ENCODE measurements around the gene CRYBG1.

Gene CRYBG1

DNA sequence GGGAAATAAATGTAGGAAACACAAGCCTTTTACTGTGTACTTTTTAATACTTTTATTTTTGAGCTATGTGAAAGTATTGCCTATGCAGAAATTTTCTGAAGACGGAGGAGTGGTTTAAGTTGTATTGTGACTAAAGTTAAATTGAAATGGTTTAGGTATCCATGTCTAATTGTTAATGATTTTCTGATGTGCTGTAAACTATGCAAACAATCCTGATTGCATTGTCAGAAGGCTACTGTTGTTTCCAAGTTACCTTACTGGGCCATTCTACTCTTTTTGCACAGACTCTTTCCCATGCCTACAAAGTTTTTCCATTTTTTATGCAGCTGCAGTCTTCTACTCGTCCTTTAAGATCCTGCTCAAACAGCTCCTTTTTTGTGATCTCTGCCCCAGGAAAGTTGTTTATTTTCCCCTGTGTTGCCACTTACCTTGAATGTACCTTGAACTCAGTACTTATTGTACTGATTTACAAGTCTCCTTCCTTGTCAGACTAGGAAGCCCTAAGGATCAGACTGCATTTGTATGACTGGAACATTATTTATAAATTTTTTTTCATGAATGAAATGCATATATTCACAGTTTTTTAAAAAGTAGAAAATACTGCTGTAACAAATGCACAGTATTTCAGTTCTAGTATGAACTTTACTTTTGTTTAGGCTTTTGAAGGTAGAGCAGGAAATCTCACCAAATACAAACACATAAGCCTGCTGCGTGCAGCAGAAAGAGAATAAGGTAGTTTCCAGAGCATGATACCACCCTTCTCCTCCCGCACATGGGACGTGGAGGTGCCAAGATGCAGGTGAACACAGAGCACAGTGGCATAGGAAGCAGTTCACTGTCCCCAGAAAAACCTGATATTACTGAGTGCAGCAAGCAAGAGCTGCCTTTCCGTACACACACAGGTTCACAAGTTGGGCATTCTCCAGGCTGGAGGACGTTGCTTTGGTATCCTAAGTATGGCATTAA is 97.8 kb downstream of the CRYBG1 start:
- DNase-seq (ENCODE audit: low read depth in 2 of 3, low spot score in 1 of 3): no peak

DNA sequence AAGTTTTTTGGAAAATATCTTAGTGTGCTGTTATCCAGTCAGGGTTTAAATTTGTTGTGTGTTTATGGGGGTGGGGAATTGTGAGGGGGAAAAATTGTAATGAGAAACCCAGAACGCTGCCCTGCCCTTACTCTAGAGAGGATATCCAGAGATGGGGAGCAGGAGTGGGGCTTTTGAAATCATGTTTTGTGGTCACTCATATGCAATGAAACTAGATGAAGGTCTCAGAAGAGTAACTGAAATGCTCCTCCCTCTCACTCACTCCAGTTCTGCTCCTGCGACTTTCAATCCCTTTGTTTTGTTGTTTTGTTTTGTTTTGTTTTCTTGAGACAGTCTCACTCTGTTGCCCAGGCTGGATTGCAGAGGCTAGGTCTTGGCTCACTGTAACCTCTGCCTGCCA is 100.0 kb downstream of the CRYBG1 start:
- DNase-seq (ENCODE audit: low read depth in 2 of 3, low spot score in 1 of 3): no peak

DNA sequence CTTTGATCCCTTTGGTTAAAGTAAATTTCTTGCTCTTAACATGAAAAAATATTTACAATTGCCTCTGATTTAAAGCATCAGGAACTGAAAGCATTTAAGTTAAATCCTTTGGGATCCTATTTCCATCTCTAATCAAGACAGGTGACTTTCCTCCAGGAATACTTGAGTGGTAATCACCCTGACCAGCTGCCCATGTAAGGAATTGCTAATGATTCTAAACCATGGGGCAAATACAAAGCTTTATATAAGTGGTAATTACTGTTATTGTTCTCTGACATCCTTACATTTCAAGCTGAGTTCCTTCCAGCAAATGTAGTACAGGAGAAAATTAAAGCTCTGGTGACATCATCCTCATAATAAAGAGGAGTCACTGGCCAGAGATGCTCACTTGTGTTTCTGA is 100.6 kb downstream of the CRYBG1 start:
- DNase-seq (ENCODE audit: low read depth in 2 of 3, low spot score in 1 of 3): no peak

DNA sequence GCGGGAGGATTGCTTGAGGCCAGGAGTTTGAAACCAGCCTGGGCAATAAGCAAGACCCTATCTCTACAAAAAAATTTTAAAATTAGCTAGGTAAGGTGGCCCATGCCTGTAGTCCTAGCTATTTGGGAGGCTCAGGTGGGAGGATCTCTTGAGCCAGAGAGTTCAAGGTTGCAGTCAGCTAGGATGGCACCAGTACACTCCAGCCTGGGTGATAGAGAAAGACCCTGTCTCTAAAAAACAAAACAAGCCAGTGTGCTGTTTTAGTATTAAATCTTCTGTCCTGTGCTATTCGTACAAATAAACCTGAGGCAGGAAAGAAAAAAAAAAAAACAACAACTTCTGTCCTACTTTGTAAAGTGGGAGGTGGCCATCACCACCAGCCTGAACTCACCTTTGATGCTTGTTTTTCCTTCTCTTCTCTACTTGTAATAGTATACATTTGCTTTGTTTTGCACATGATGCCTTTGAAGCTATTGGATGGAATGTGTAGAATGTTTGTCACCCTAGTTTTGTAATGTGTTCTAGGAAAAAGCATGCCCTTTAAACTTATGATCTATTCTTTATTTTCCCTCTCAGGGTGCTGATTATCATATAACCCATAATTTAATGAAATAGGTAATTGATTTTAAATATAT is 102.5 kb downstream of the CRYBG1 start:
- no peak for DNase-seq (ENCODE audit: low read depth in 2 of 3, low spot score in 1 of 3)

DNA sequence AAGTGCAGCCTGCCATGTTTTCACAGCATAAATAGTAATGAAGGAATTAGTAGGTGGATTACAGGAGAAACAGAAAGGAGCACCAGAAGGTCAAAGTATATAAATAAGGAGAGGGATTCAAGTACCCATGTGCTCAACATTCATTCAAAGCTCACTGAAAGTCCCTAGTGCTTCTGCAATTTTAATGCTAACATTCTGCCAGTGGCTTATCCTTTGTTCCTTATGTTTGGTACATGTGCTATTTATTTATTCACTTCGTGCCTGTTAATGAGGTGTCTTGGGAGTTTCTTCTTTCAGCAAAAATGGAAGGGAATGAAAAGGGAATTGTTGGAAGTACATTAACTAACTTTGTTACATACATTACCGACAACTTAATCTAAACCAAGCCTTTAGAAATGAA is 105.7 kb downstream of the CRYBG1 start:
- DNase-seq (ENCODE audit: low read depth in 2 of 3, low spot score in 1 of 3): no peak

DNA sequence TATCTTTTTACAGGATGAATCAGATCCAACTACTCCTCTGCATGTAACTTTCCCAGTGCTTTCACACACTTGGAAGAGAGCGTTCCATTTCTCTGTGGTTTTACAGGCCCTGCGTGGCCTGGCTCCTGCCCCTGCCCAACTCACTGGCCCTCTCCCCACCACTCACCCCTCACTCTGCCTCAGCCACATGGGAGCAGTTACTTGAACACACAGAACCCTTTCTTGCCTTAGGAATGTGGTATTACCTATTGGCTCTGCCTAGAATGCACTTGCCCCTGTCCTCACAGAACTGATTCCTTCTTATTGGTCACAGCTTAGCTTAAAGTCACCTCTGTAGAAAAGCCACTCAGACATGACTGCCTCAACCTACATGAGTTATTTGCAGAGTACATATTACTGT is 108.4 kb downstream of the CRYBG1 start:
- no peak for DNase-seq (ENCODE audit: low read depth in 2 of 3, low spot score in 1 of 3)

DNA sequence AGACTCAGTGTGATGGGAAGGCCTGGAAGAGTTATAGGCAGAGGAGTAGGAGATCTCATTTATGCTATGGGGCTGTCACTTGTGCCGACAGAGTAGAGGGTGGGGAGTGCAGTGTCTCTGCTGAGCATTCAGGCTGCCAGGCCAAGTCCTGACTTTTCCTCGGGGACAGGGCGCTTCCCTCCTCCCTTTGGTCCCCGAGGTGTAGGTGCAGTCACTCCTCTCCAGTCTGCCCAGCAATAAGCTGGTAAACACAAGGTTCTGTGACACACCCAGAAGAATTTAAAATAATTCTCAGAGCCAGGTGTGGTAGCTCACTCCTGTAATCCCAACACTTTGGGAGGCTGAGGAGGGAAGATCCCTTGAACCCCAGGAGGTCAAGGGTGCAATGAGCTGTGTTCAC is 109.4 kb downstream of the CRYBG1 start:
- no peak for DNase-seq (ENCODE audit: low read depth in 2 of 3, low spot score in 1 of 3)

DNA sequence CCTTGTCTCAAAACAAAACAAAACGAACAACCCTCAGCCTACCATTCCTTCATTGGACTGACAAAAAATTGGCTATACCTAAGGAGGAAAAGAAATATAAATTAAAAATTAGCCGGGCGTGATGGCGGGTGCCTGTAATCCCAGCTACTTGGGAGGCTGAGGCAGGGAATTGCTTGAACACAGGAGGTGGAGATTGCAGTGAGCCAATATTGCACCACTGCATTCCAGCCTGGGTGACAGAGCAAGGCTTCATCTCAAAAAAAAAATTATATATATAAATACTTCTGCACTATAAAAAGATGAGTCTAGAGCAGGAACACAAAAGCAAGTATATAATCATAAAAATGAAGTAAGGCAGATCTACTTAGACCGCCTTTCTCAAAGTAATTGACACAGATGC is 109.8 kb downstream of the CRYBG1 start:
- no peak for DNase-seq (ENCODE audit: low read depth in 2 of 3, low spot score in 1 of 3)

DNA sequence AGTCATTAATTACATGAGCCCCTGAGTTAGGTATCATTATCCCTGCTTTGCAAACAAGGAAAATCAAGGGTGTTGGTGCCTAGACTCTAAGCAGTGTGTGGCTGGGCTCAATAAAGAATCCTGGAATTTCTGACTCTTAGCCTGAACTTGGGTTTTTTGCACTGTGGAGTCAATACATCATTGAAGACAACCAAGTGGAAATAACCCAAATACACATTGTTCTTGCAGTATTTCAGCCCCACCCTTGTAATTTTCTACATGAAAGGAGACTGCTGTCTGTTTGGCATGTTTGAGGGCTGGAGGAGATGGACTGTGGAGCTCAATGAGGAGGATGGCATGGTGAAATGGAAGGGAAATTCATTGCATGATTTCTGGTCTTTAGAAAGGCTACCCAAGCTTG is 110.3 kb downstream of the CRYBG1 start:
- DNase-seq (ENCODE audit: low read depth in 2 of 3, low spot score in 1 of 3): no peak

DNA sequence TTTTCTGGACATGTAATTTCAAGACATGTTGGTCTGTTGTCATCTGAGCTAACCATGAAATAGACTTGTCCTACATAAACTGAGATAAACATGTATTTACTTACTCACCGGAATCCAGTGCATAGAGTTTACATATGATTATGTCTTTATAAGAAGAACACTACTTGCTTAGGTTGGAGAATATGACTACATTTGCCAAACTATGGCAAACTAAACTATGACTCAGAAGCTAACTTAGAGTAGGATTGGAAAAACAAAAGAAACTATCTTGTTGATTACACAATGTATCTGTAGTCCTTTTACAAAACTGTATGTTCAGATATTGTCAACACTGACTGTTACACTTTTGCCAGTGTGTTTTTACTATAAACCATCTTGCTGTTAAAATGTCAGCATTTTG is 113.3 kb downstream of the CRYBG1 start:
- no peak for DNase-seq (ENCODE audit: low read depth in 2 of 3, low spot score in 1 of 3)

DNA sequence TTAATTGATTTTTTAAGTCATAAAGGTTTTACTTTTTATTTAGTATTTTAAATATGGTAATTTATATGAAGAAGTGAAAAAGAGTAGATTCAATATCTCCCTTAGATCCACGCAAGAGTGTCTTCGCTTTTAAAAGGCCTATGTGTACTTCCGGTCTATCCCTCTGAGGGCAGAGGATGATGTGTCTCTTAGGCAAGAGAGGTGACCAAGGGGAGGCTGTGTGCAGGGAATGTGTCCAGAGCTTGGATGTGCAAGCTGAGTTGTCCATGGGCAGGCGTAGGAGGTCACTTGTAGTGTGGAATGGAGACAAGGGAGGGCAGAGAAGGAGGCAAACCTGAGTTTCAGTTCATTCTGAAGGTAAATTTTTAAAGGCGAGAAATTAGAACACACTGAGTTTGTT is 113.9 kb downstream of the CRYBG1 start:
- no peak for DNase-seq (ENCODE audit: low read depth in 2 of 3, low spot score in 1 of 3)

DNA sequence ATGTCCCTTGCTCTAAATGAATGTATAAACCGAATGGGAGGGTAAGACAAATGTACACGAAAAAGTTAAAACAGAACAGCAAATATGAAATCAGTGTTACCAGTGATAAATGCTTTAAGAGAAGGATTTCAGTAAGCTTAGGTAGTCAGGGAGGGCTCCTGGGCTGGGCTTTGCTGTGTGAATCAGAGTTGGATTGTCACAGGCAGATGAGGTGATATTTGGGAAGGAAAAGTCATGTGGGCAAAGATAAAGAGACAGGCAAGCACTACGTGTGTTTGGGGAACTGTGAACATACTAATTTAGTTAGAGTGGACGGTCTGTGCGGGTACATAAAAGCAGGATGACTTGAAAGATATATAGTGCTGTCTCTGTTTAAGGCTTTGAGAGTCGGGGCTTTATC is 114.8 kb downstream of the CRYBG1 start:
- DNase-seq (ENCODE audit: low read depth in 2 of 3, low spot score in 1 of 3): no peak

DNA sequence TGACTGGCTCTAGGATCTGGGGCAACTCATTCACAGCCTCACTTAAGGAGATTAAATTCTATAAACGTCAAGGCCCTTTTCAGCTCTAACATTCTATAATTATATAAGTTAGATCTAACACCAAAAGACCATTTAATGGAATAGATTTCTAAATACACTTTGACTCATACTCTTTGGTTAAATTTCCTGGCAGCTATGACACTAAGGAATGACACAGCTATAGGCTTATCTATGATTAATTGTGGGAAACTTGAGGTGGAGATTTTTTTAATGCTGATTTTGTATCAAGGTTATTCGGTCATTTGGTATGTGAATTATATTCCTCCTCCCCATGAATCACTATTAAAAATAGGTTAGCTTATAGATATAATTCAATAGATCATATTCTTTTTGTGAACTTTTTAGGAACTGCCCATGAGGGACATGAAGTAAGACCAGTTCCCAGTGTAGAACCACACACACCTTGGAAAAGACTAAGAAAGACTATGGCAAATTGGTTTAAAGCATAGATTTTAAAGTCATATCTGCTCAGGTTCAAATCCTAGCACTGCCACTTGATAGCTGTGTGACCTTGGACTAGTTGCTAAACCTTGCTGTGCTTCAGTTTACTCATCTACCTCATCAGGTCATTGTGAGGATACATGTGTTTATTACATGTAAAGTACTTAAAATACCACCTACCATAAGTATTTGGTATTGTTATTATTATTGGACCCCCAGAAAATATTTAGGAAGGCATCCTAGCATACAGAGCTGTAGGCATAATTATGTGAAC is 116.0 kb downstream of the CRYBG1 start:
- no peak for DNase-seq (ENCODE audit: low read depth in 2 of 3, low spot score in 1 of 3)

DNA sequence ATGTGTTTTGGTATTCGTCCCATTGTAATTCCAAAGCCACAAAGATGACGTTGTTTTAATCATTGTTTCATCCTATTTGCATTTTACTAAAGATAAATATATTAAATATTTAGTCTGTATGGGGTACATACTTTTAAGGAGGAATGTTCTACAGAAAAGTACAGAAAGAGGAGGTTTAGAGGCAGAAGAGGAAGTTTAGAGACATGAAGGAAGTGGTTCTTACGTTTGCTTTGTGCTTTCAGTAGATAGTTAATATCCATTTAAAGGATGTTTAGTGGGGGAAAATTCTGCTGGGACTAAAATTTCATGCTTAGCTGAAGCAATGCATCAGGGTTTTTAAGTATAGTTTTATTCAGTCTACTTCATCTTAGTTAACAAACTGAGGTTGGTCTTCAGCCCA is 116.6 kb downstream of the CRYBG1 start:
- no peak for DNase-seq (ENCODE audit: low read depth in 2 of 3, low spot score in 1 of 3)

DNA sequence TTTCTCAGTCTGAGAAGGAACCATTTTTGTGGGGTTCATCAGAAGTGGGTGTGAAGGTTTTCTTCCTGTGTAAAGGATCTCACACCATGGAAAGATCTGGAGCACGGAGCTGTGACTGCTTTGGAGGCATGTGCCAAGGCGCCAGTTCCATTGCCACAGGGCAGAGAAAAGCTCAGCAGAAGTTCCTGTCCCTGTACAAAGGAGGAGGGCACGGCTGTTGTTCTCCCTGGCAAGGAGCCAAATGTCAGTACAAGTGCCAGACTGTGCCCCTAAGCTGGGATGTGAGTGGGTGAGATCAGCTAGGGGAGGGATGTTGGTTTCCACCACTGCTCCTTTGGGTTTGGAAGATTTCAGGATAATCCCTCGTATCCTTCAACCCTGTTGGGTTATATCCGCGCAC is 117.3 kb downstream of the CRYBG1 start:
- no peak for DNase-seq (ENCODE audit: low read depth in 2 of 3, low spot score in 1 of 3)

DNA sequence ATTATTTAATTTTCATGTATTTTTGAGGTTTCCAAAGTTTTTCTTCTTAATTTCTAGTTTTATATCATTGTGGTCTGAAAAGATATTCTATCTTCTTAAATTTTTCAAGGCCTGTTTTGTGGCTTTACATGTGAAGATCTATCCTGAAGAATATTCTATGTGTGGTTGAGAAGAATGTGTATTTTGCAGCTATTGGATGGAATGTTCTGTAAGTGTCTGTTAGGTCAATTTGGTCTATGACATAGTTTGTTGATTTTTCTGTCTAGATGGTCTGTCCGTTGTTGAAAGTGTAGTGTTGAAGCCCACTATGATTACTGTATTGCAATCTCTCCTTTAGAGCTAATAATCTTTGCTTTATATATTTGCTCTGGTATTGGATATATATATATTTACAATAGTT is 125.7 kb downstream of the CRYBG1 start:
- no peak for DNase-seq (ENCODE audit: low read depth in 2 of 3, low spot score in 1 of 3)

DNA sequence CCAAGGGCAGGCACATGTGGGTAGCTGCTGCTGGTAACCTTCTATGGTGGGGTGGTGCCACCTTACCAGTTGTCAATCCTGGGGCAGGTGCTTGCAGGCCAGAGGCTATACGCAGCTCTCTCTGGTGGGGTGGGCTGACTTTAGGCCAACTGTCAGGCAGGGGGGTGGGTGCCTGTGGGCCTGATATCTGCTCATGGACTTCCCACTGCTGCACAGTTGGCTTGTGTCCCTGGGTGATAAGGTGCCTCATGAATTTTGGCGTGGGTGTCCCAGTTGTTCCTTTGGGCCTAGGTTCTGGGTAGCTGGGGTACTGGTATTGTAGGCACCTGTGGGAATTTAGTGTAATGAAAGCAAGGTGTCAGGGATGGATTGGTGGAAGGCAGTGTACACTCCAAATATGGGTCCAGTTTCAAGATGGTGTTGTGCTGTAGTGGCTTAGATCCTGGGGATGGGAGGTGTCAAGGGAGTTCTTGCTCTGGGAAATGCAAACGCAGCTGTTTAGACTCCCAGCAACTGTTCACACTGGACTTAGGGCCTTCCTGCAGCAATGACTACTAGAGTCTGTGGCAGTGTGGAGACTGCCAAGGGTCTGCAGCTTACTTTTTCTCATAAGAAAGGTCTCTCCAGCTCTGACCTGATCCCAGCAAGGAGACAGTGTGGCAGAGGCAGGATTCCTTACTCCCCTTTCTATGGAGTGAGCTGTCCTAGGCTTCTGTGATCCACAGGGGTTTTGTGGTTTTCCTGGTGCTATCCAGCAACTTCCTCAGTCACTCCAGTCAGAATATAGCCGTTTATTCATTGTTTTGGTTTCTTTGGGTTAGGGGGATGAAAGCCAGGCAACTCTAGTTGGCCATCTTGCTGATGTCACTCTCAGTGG is 128.2 kb downstream of the CRYBG1 start:
- DNase-seq (ENCODE audit: low read depth in 2 of 3, low spot score in 1 of 3): no peak

DNA sequence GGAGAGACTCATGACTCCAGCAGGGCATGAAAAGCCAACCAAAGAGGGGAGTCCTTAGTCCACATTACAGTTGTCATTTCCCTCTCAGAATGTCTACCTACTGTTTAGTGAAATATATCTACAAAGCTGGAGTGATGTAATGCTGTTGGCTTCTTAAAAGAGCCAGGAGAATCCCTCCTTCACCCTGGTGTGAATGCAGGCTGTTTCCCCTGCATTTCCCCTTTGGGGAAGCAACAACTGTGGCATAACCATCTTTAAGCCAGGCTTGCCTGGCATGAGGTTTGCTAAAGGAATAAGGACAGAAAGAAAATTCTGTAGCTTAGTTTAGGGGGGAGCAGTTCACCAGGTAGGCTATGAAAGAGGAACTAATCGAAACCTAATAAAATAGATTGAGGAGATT is 129.5 kb downstream of the CRYBG1 start:
- no peak for DNase-seq (ENCODE audit: low read depth in 2 of 3, low spot score in 1 of 3)

DNA sequence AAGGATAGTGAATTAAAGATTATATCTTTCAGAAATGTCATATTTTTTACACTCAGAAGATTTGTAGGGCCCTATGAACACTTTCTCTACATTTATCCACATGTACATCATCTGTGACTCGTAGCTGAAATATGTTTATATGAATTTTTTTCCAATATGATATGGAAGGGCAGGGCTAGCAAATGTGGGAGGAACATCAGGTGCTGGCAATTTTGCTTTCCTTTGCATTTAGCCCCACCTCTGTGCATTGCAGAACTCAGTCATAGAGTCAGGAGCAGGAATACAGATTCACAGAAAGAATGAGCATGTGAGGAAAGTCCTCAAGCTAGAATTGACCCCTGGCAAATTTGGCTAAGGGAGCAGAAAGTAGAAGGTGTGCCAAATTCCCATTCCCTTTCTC is 129.9 kb downstream of the CRYBG1 start:
- DNase-seq (ENCODE audit: low read depth in 2 of 3, low spot score in 1 of 3): no peak

DNA sequence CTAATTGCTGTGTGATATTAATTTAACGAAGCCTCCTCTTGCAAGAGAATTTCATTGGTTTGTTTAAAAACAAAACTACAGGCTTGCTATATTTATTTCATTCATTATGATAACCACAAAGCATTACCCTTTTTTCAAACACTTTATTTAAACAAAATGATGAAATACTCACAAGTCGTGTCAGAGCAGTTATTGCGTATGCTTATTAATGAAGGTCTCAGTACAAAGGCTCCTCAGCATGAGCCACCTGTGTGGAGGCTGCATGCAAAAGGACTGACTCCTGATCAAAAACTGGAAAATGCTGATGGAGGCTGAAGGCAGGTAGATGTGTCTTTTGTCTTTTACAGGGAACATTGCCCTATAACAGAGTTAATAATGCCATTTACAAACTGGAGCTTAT is 130.5 kb downstream of the CRYBG1 start:
- DNase-seq (ENCODE audit: low read depth in 2 of 3, low spot score in 1 of 3): no peak

DNA sequence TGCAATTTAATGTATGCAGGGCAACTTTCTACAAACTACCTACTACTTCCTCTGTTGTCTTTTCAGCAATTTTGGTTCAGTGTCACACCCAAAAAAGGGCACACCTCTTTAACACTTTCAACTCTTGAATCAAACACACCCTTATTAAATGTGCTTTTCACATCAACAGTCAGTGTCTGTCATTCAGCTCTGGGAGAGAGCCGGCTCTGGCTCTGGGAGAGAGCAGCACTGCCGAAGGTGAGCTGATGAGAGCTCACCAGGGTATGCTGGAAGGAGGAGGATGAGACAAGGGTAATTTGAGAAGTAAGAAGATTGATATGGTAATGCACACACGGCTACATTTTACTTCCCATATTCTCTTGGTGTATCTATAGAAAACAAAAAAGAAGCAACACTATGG is 134.5 kb downstream of the CRYBG1 start:
- no peak for DNase-seq (ENCODE audit: low read depth in 2 of 3, low spot score in 1 of 3)

Measured in stimulated activated CD4-positive, alpha-beta T cell treated with anti-CD3 and anti-CD28 coated beads, Interleukin-12 subunit alpha, Interleukin-12 subunit beta, amount 100 ng/mL, for 48 hours (primary cell).